Astrocyte (in vitro differentiated cells and primary cell): ENCODE data around the gene NMT2. TPM values are rescaled to one million over a fixed set of nuclear protein-coding genes. Genes with fewer than 3 reads are reported as not detected.

ENCODE experiments used
- DNase-seq: peaks from one replicate; pipeline ENCODE4 v3.0.0-alpha.2; 2010; ENCODE audit warnings: low read depth
- FAIRE-seq: peaks from 2 replicates; lab custom pipeline; 2011; peaks lifted over from hg19 to GRCh38; lab: Jason Lieb, UNC
- H2AFZ ChIP-seq: 2 replicates; pipeline ENCODE4 v1.6.0; 2012; ENCODE audit warnings: low read depth, low read length, inconsistent platforms
- H3K27ac ChIP-seq: 2 replicates; pipeline ENCODE4 v1.5.1; 2011; ENCODE audit warnings: low read depth, low read length, inconsistent platforms
- H3K27me3 ChIP-seq: 2 replicates; pipeline ENCODE4 v1.6.0; 2011; ENCODE audit warnings: low read length, inconsistent platforms; ENCODE audit not compliant: insufficient read depth
- H3K36me3 ChIP-seq: 2 replicates; pipeline ENCODE4 v1.5.1; 2011; ENCODE audit warnings: low read length, inconsistent platforms; ENCODE audit not compliant: insufficient read depth
- H3K4me1 ChIP-seq: 2 replicates; pipeline ENCODE4 v1.5.1; 2011; ENCODE audit warnings: low read length, inconsistent platforms; ENCODE audit not compliant: insufficient read depth
- H3K4me2 ChIP-seq: 2 replicates; pipeline ENCODE4 v1.6.0; 2012; ENCODE audit warnings: low read length, inconsistent platforms
- H3K4me3 ChIP-seq: 2 replicates; pipeline ENCODE4 v1.5.1; 2011; ENCODE audit warnings: low read depth, mild to moderate bottlenecking, low read length, inconsistent platforms; ENCODE audit not compliant: insufficient read depth
- H3K79me2 ChIP-seq: 2 replicates; pipeline ENCODE4 v1.6.0; 2012; ENCODE audit warnings: mild to moderate bottlenecking, low read length, inconsistent platforms; ENCODE audit not compliant: insufficient read depth
- H3K9ac ChIP-seq: 2 replicates; pipeline ENCODE4 v1.6.0; 2012; ENCODE audit warnings: mild to moderate bottlenecking, low read length, inconsistent platforms
- H3K9me3 ChIP-seq: 2 replicates; pipeline ENCODE4 v1.5.1; 2012; ENCODE audit warnings: low read depth, mild to moderate bottlenecking, low read length, inconsistent platforms; ENCODE audit not compliant: insufficient read depth
- H4K20me1 ChIP-seq: 2 replicates; pipeline ENCODE4 v1.6.0; 2012; ENCODE audit warnings: low read length, inconsistent platforms; ENCODE audit not compliant: insufficient read depth
- H3K27ac Mint-ChIP-seq: one replicate; pipeline ENCODE4 v1.8.0; 2021; ENCODE audit warnings: mild to moderate bottlenecking, mixed read lengths; ENCODE audit not compliant: unreplicated experiment
- H3K27me3 Mint-ChIP-seq: one replicate; pipeline ENCODE4 v1.8.0; 2021; ENCODE audit warnings: low read depth, mixed read lengths; ENCODE audit not compliant: unreplicated experiment
- H3K36me3 Mint-ChIP-seq: one replicate; pipeline ENCODE4 v1.8.0; 2021; ENCODE audit warnings: low read depth, mixed read lengths; ENCODE audit not compliant: unreplicated experiment
- H3K4me1 Mint-ChIP-seq: one replicate; pipeline ENCODE4 v1.8.0; 2021; ENCODE audit warnings: low read depth, mixed read lengths; ENCODE audit not compliant: unreplicated experiment
- H3K4me3 Mint-ChIP-seq: one replicate; pipeline ENCODE4 v1.8.0; 2021; ENCODE audit warnings: mild to moderate bottlenecking, moderate library complexity, mixed read lengths; ENCODE audit not compliant: unreplicated experiment
- H3K9me3 Mint-ChIP-seq: one replicate; pipeline ENCODE4 v1.8.0; 2021; ENCODE audit warnings: mild to moderate bottlenecking, mixed read lengths; ENCODE audit not compliant: unreplicated experiment
- CTCF ChIP-seq: IDR thresholded peaks from 2 replicates; pipeline ENCODE4 v1.5.1; 2011; ENCODE audit warnings: low read depth, mild to moderate bottlenecking, inconsistent platforms, low read length, moderate library complexity; ENCODE audit not compliant: insufficient read depth
- EZH2 ChIP-seq: IDR thresholded peaks from 2 replicates; pipeline ENCODE4 v1.6.1; 2012; ENCODE audit warnings: mild to moderate bottlenecking, low read length, inconsistent platforms; ENCODE audit not compliant: insufficient read depth
- total RNA-seq: library from RNA; stranded (reverse); gene quantifications from 2 replicates; pipeline ENCODE4 v1.2.1, GENCODE V29; 2021

NMT2 gene
- total RNA-seq, 1 donor from 2014 or later: 22.1 TPM

GRCh38 chr10:15137636-15138035 lies 30.9 kb downstream of the NMT2 start:
- peak; percentile 40 for DNase-seq
- Mint-ChIP-seq H3K27ac (no peak overlapping the region), H3K4me1 (peaks cover 3% of the 10 kb centered on the region), H3K4me3 (no peak overlapping the region), H3K27me3 (no peaks in the 10 kb centered on the region), H3K36me3 (peaks cover 17% of the 10 kb centered on the region), H3K9me3 (no peaks in the 10 kb centered on the region)
- Histone ChIP-seq H3K4me3 (no peak overlapping the region), H3K9ac (no peak overlapping the region), H3K9me3 (no peaks in the 10 kb centered on the region), H3K4me2 (no peak overlapping the region), H3K4me1 (peaks cover 6% of the 10 kb centered on the region), H3K79me2 (peaks cover 17% of the 10 kb centered on the region), H3K27ac (no peak overlapping the region), H2AFZ (no peak overlapping the region), H3K36me3 (peaks cover 17% of the 10 kb centered on the region), H4K20me1 (peaks cover 21% of the 10 kb centered on the region), H3K27me3 (no peaks in the 10 kb centered on the region)
- no peak for FAIRE-seq
- TF ChIP-seq CTCF: no peak
- TF ChIP-seq EZH2: no peak

GRCh38 chr10:15137036-15137359 lies 31.5 kb downstream of the NMT2 start:
- no peak for FAIRE-seq
- H3K36me3 ChIP-seq: peaks cover 19% of the 10 kb centered on the region

More at GRCh38 chr10:15137036-15137359, 31.5 kb downstream of the NMT2 start:
- peaks cover 17% of the 10 kb centered on the region for H3K36me3 Mint-ChIP-seq
- Histone ChIP-seq H3K9ac (no peak overlapping the region), H3K4me2 (no peak overlapping the region), H4K20me1 (peaks cover 16% of the 10 kb centered on the region), H3K79me2 (peaks cover 11% of the 10 kb centered on the region), H3K27me3 (no peaks in the 10 kb centered on the region), H2AFZ (no peak overlapping the region), H3K27ac (no peak overlapping the region), H3K4me3 (no peak overlapping the region), H3K4me1 (peaks cover 5% of the 10 kb centered on the region), H3K9me3 (no peaks in the 10 kb centered on the region)
- H3K4me1 Mint-ChIP-seq: peaks cover 3% of the 10 kb centered on the region
- H3K4me3 Mint-ChIP-seq: no peak overlapping the region
- no peak for TF ChIP-seq EZH2
- no peak for TF ChIP-seq CTCF
- DNase-seq: no peak
- no peaks in the 10 kb centered on the region for H3K27me3 Mint-ChIP-seq
- H3K9me3 Mint-ChIP-seq: peaks cover under 1% of the 10 kb centered on the region
- H3K27ac Mint-ChIP-seq: no peak overlapping the region
